ENCODE results near the gene CNTNAP2. TPM values are rescaled to one million over a fixed set of nuclear protein-coding genes. Genes with fewer than 3 reads are reported as not detected.

The CNTNAP2 gene
- total and polyA plus RNA-seq, 2 of the 13 experiments (the other 11 are each of a cell fraction or from before 2014, with no cell fraction given): 0.40 to 0.42 TPM

DNA sequence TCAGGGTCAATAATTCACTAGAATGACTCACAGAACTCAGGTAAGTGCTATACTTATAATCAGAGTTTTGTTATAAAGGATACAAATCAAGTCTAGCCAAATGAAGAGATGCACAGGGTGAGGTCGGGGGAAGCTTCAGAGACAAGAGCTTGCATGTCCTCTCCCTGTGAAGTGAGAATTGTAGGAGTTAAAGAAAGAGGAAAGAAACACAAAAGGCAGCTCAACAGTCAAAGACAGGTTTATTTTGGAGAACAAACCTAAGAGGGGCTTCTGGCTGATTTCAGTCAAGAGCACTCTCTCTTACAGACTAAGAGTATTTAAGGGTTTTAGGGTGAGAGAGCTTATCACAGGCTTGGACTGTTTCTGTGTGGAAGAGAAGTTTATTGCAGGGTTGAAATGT lies 1873.5 kb downstream of the CNTNAP2 start:
- DNase-seq (ENCODE audit: low spot score) (no peak), FAIRE-seq (no peak), ATAC-seq (no peak)
- in situ Hi-C loops (cut with HindIII; ENCODE audit: extremely low pct_ligation_motif_present, low pct_unique_long_range_greater_than_20kb) (no loop called here), intact Hi-C loops (cut with micrococcal nuclease; ENCODE audit: unreplicated experiment) (no loop called here)
- no peaks in the 10 kb centered on the region for H3K79me2 ChIP-seq (ENCODE audit: insufficient read depth, low read length)
- no peak overlapping the region for H2AFZ ChIP-seq (ENCODE audit: low read length)
- H3K4me1 ChIP-seq (ENCODE audit: insufficient read depth, low read length): no peaks in the 10 kb centered on the region
- no peaks in the 10 kb centered on the region for H3K27me3 ChIP-seq (ENCODE audit: control insufficient read depth in 1 of 2, insufficient read depth in 2 of 2, low read length in 2 of 2)
- H3K4me2 ChIP-seq (ENCODE audit: low read depth, low read length): no peak overlapping the region
- no peak overlapping the region for H3K27ac ChIP-seq (ENCODE audit: extremely low read length, insufficient read depth, low read length)
- no peak for TF ChIP-seq FOXO1 (CRISPR knock-in tag; IDR thresholded peaks at IDR 0.05)
- no peak for TF ChIP-seq TAF1 (CRISPR knock-in tag; IDR thresholded peaks at IDR 0.05)
- no peak for TF ChIP-seq MXD4 (CRISPR knock-in tag; IDR thresholded peaks at IDR 0.05)
- no peak for TF ChIP-seq ZNF18 (CRISPR knock-in tag; IDR thresholded peaks at IDR 0.05; ENCODE audit: insufficient replicate concordance)
- TF ChIP-seq PITX1 (CRISPR knock-in tag; IDR thresholded peaks at IDR 0.05): no peak
- no peak for TF ChIP-seq MED8 (CRISPR knock-in tag; IDR thresholded peaks at IDR 0.05; ENCODE audit: insufficient replicate concordance)
- TF ChIP-seq ZNF382 (CRISPR knock-in tag; IDR thresholded peaks at IDR 0.05; ENCODE audit: borderline replicate concordance): no peak
- no peak for TF ChIP-seq DRAP1 (CRISPR knock-in tag; IDR thresholded peaks at IDR 0.05)
- no peak for TF ChIP-seq TMF1 (CRISPR knock-in tag; IDR thresholded peaks at IDR 0.05; ENCODE audit: low read depth)
- no peak for TF ChIP-seq FOXA1 (IDR thresholded peaks at IDR 0.05)
- no peak for TF ChIP-seq FOXA1 (CRISPR knock-in tag; IDR thresholded peaks at IDR 0.05)
- TF ChIP-seq, protein P1, sequence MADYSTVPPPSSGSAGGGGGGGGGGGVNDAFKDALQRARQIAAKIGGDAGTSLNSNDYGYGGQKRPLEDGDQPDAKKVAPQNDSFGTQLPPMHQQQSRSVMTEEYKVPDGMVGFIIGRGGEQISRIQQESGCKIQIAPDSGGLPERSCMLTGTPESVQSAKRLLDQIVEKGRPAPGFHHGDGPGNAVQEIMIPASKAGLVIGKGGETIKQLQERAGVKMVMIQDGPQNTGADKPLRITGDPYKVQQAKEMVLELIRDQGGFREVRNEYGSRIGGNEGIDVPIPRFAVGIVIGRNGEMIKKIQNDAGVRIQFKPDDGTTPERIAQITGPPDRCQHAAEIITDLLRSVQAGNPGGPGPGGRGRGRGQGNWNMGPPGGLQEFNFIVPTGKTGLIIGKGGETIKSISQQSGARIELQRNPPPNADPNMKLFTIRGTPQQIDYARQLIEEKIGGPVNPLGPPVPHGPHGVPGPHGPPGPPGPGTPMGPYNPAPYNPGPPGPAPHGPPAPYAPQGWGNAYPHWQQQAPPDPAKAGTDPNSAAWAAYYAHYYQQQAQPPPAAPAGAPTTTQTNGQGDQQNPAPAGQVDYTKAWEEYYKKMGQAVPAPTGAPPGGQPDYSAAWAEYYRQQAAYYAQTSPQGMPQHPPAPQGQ (CRISPR knock-in tag; IDR thresholded peaks at IDR 0.05; ENCODE audit: borderline replicate concordance): no peak
- no peak for TF ChIP-seq MXD3 (CRISPR knock-in tag; IDR thresholded peaks at IDR 0.05)
- no peak for TF ChIP-seq ZNF3 (CRISPR knock-in tag; IDR thresholded peaks at IDR 0.05)
- BruUV-seq (replicated peaks): no TSS peak
- H3K9ac ChIP-seq (ENCODE audit: insufficient read depth, low read depth, low read length): no peak overlapping the region
- 0% methylated on average over 1 of the region's 1 CpG for WGBS (ENCODE audit: low lambda C conversion rate)
- no peak overlapping the region for H3K4me3 ChIP-seq (replicated peaks in 1 of 3; ENCODE audit: insufficient read depth in 1 of 3, low read depth in 2 of 3, low read length in 3 of 3)
- H3K9me3 ChIP-seq (ENCODE audit: low read length): no peaks in the 10 kb centered on the region; the same call in 1 of the 2 replicates
- no peaks in the 10 kb centered on the region for H3K36me3 ChIP-seq (replicated peaks in 1 of 2; ENCODE audit: control insufficient read depth in 1 of 2, insufficient read depth in 2 of 2, low read length in 2 of 2)
- ChIA-PET POLR2A (no interaction called here), CTCF (ENCODE audit: low intra/inter-chr PET ratio, low total read pairs) (no interaction called here)
- H4K20me1 ChIP-seq (ENCODE audit: insufficient read depth, low read length): no peaks in the 10 kb centered on the region
